WTC11 (cell line): ENCODE measurements around the gene COL1A1. TPM values are rescaled to one million over a fixed set of nuclear protein-coding genes. Genes with fewer than 3 reads are reported as not detected.

Experiments
- ATAC-seq: fragments of 200-7000 bp; cut with Tn5 transposase; 2 replicates; pipeline ENCODE4 v1.10.0; 2021; ENCODE audit warnings: mild to moderate bottlenecking, moderate library complexity
- CTCF ChIA-PET: fragments of 300-600 bp; sonication (Branson Sonifier 250); formaldehyde crosslinking; loops from one replicate; lab custom pipeline; 2021; ENCODE audit warnings: antibody characterized with exemption; lab: Charles Lee
- POLR2A ChIA-PET: fragments of 350-600 bp; sonication (Branson Sonifier 250); formaldehyde crosslinking; loops from one replicate; lab custom pipeline; 2021; ENCODE audit warnings: antibody characterized with exemption; lab: Charles Lee
- DNase-seq: peaks from one replicate; pipeline ENCODE4 v3.0.0; 2021; ENCODE audit warnings: low spot score
- H3K27ac Mint-ChIP-seq: 2 replicates; pipeline ENCODE4 v1.8.0; 2021; ENCODE audit warnings: mixed read lengths
- H3K27me3 Mint-ChIP-seq: 2 replicates; pipeline ENCODE4 v1.8.0; 2021; ENCODE audit warnings: low read depth, mild to moderate bottlenecking, moderate library complexity, mixed read lengths
- H3K36me3 Mint-ChIP-seq: 2 replicates; pipeline ENCODE4 v1.8.0; 2021; ENCODE audit warnings: mixed read lengths
- H3K4me1 Mint-ChIP-seq: 2 replicates; pipeline ENCODE4 v1.8.0; 2022; ENCODE audit warnings: mixed read lengths
- H3K4me3 Mint-ChIP-seq: 2 replicates; pipeline ENCODE4 v1.8.0; 2021; ENCODE audit warnings: mild to moderate bottlenecking, moderate library complexity, mixed read lengths
- H3K9me3 Mint-ChIP-seq: 2 replicates; pipeline ENCODE4 v1.8.0; 2021; ENCODE audit warnings: mixed read lengths
- EMX1 ChIP-seq: fragments of 250-450 bp; sonication (Bioruptor Pico); IDR thresholded peaks from 2 replicates; pipeline ENCODE4 v1.8.0; 2021; ENCODE audit warnings: mild to moderate bottlenecking
- ESRRA ChIP-seq: sonication (generic); formaldehyde crosslinking; IDR thresholded peaks from 2 replicates; pipeline ENCODE4 v1.8.1; 2022; ENCODE audit warnings: mild to moderate bottlenecking, missing genetic modification reagents, borderline replicate concordance
- JAZF1 ChIP-seq: fragments of 250-450 bp; sonication (Bioruptor Pico); IDR thresholded peaks from 2 replicates; pipeline ENCODE4 v1.9.0; 2021; ENCODE audit warnings: moderate library complexity, mild to moderate bottlenecking, inconsistent platforms
- OVOL2 ChIP-seq: fragments of 250-450 bp; sonication (Bioruptor Pico); IDR thresholded peaks from 2 replicates; pipeline ENCODE4 v1.9.0; 2021; ENCODE audit warnings: mild to moderate bottlenecking, borderline replicate concordance
- PRRX2 ChIP-seq: fragments of 250-450 bp; sonication (Bioruptor Pico); IDR thresholded peaks from 2 replicates; pipeline ENCODE4 v1.8.0; 2021; ENCODE audit warnings: mild to moderate bottlenecking
- SMAD3 ChIP-seq: sonication (generic); formaldehyde crosslinking; IDR thresholded peaks from 2 replicates; pipeline ENCODE4 v1.8.0; 2022; ENCODE audit warnings: missing genetic modification reagents, mild to moderate bottlenecking, borderline replicate concordance
- TEAD1 ChIP-seq: sonication (generic); formaldehyde crosslinking; IDR thresholded peaks from 2 replicates; pipeline ENCODE4 v1.8.0; 2022; ENCODE audit warnings: mild to moderate bottlenecking, missing genetic modification reagents
- ZNF121 ChIP-seq: sonication (generic); formaldehyde crosslinking; IDR thresholded peaks from 2 replicates; pipeline ENCODE4 v1.8.0; 2023; ENCODE audit warnings: missing genetic modification reagents
- ZNF263 ChIP-seq: sonication (generic); formaldehyde crosslinking; IDR thresholded peaks from 2 replicates; pipeline ENCODE4 v1.8.1; 2022; ENCODE audit warnings: low read depth, mild to moderate bottlenecking, moderate library complexity, missing genetic modification reagents
- ZNF396 ChIP-seq: fragments of 250-450 bp; sonication (Bioruptor Pico); IDR thresholded peaks from 2 replicates; pipeline ENCODE4 v1.8.0; 2021; ENCODE audit warnings: mild to moderate bottlenecking, moderate library complexity, borderline replicate concordance
- ZNF423 ChIP-seq: fragments of 250-450 bp; sonication (Bioruptor Pico); IDR thresholded peaks from 2 replicates; pipeline ENCODE4 v2.1.2; 2022; ENCODE audit warnings: mild to moderate bottlenecking, moderate library complexity
- total RNA-seq: library from RNA; stranded (reverse); gene quantifications from 3 replicates; pipeline ENCODE4 v1.2.3, GENCODE V29; 2021
- TF ChIP-seq, protein P1 (sequence below): fragments of 250-450 bp; sonication (Bioruptor Pico); conservative IDR thresholded peaks from 2 replicates; pipeline ENCODE4 v1.9.0; 2021; ENCODE audit warnings: mild to moderate bottlenecking
- TF ChIP-seq, protein P2 (sequence below): sonication (generic); formaldehyde crosslinking; IDR thresholded peaks from 2 replicates; pipeline ENCODE4 v1.8.0; 2023; ENCODE audit warnings: missing genetic modification reagents, mild to moderate bottlenecking, borderline replicate concordance
- TF ChIP-seq, protein P3 (sequence below): sonication (generic); formaldehyde crosslinking; IDR thresholded peaks from 2 replicates; pipeline ENCODE4 v1.8.1; 2023; ENCODE audit warnings: mild to moderate bottlenecking, missing genetic modification reagents, borderline replicate concordance
- TF ChIP-seq, protein P4 (sequence below): fragments of 200-600 bp; IDR thresholded peaks from 2 replicates; pipeline ENCODE4 v1.8.0; 2022; ENCODE audit warnings: antibody characterized with exemption
- TF ChIP-seq, protein P5 (sequence below): fragments of 250-450 bp; sonication (Bioruptor Pico); IDR thresholded peaks from 2 replicates; pipeline ENCODE4 v1.8.0; 2021; ENCODE audit warnings: mild to moderate bottlenecking
- TF ChIP-seq, protein P6 (sequence below): sonication (generic); formaldehyde crosslinking; IDR thresholded peaks from 2 replicates; pipeline ENCODE4 v1.8.1; 2022; ENCODE audit warnings: mild to moderate bottlenecking, missing genetic modification reagents, moderate library complexity, borderline replicate concordance

COL1A1 gene
- total RNA-seq, 1 experiment from 2014 or later, result 52.1 TPM

DNA sequence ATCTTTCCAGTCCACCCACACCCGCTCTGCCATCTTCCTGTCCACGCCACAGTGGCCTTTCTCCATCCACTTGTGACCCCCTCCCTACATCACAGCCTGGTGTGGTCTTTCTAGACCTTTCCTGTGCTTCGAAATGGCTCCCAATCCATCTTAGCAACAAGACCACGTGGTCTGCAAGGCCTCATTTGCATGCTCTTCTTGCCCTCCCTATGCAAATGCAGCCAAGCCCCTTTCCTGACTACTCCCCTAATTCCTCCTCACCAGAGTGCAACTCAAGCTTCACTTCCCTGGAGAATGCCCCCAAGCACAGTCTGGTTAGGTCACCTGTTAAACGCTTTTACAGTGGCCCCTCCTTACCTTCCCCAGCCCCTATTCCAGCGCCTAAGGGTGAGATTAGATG is 57.1 kb downstream of the COL1A1 start:
- Mint-ChIP-seq H3K27ac (no peak overlapping the region), H3K4me1 (peaks cover 37% of the 10 kb centered on the region), H3K27me3 (peaks cover 12% of the 10 kb centered on the region), H3K9me3 (no peaks in the 10 kb centered on the region), H3K4me3 (no peak overlapping the region), H3K36me3 (peaks cover 38% of the 10 kb centered on the region)
- no peak for ATAC-seq
- no peak for DNase-seq
- ChIA-PET POLR2A (no interaction called here), CTCF (interaction anchor here (0.9 to 3.1 kb wide), 4 partner anchors 17 to 56 kb away, joined by 3 to 21 read pairs (median 3); no protein-coding TSS in a partner anchor)
- no peak for TF ChIP-seq JAZF1 (CRISPR knock-in tag)
- no peak for TF ChIP-seq EMX1 (CRISPR knock-in tag)
- TF ChIP-seq ZNF121 (CRISPR knock-in tag), result no peak
- no peak for TF ChIP-seq ESRRA (CRISPR knock-in tag)

DNA sequence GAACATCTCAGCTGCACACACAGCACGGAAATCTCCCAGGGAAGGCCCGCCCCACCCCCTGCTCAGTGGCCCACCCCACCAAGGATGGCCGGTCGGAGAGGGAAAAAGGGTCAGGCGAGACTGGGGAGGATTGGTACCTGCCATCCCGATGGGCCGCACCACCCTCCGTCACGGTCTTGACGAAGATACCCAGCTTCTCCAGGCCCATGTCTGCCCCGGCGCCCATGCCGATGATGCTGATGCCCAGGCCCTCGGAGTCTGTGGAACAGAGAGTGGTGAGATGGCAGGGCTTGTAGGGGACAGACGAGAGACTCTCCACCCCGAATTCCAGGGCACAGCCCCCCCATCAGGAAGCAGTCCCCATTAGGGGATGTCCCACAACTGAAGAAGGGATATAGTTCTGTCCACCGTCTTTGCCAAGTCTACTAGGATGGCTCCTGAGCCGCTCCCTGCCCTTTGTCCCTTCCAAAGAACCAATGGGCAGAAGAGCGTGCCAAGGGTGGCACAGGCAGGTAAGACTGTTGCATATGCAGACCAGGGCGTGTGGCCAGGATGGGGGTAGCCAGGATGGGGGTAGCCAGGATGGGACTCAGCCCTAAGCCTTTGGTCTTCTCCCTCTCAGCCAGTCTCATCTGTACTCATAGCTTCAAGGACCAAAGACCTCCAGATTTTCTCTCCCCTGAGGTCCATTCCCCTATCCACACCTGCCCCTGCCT is 57.8 kb downstream of the COL1A1 start:
- CTCF ChIA-PET, result interaction anchor here (1.1 to 3.1 kb wide), 3 partner anchors 18 to 49 kb away, joined by 3 to 21 read pairs (median 3); no protein-coding TSS in a partner anchor
- Mint-ChIP-seq H3K4me1 (peaks cover 34% of the 10 kb centered on the region), H3K36me3 (peaks cover 40% of the 10 kb centered on the region)
- no peak for DNase-seq
- no peak for ATAC-seq
- POLR2A ChIA-PET, result no interaction called here
- TF ChIP-seq, protein P1, sequence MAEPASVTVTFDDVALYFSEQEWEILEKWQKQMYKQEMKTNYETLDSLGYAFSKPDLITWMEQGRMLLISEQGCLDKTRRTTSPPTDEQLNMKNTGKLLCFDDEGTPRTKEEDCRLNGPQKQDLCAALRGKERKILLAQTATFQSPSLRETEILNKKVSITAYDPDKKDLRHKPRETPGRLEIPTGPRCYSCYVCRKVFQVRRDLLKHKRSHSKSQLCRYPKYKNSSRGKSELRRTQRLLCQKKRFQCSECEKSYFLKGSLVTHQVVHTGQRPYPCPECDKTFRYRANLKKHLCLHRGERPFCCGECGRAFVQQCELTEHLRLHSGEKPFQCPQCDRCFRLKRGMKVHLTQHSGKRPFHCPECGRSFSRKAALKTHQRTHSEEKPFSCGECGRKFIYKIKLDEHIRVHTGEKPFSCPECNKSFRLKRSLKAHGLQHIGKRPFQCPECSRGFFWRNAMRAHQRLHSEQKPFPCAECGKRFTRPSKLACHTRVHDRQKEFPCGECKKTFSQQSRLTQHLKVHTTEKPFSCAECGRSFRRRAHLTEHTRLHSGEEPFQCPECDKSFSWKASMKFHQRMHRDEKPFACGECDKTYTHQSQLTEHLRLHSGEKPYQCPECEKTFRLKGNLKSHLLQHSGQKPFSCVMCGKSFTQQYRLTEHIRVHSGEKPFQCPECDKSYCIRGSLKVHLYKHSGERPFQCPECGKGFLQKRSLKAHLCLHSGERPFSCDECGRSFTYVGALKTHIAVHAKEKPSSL (CRISPR knock-in tag), result no peak
- TF ChIP-seq ZNF396 (CRISPR knock-in tag) (no peak), OVOL2 (CRISPR knock-in tag) (no peak), ZNF263 (no peak), PRRX2 (CRISPR knock-in tag) (no peak)
- TF ChIP-seq, protein P2, sequence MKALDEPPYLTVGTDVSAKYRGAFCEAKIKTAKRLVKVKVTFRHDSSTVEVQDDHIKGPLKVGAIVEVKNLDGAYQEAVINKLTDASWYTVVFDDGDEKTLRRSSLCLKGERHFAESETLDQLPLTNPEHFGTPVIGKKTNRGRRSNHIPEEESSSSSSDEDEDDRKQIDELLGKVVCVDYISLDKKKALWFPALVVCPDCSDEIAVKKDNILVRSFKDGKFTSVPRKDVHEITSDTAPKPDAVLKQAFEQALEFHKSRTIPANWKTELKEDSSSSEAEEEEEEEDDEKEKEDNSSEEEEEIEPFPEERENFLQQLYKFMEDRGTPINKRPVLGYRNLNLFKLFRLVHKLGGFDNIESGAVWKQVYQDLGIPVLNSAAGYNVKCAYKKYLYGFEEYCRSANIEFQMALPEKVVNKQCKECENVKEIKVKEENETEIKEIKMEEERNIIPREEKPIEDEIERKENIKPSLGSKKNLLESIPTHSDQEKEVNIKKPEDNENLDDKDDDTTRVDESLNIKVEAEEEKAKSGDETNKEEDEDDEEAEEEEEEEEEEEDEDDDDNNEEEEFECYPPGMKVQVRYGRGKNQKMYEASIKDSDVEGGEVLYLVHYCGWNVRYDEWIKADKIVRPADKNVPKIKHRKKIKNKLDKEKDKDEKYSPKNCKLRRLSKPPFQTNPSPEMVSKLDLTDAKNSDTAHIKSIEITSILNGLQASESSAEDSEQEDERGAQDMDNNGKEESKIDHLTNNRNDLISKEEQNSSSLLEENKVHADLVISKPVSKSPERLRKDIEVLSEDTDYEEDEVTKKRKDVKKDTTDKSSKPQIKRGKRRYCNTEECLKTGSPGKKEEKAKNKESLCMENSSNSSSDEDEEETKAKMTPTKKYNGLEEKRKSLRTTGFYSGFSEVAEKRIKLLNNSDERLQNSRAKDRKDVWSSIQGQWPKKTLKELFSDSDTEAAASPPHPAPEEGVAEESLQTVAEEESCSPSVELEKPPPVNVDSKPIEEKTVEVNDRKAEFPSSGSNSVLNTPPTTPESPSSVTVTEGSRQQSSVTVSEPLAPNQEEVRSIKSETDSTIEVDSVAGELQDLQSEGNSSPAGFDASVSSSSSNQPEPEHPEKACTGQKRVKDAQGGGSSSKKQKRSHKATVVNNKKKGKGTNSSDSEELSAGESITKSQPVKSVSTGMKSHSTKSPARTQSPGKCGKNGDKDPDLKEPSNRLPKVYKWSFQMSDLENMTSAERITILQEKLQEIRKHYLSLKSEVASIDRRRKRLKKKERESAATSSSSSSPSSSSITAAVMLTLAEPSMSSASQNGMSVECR, result no peak
- TF ChIP-seq, all 79 proteins: peak for 0
- H3K27ac Mint-ChIP-seq, result no peak overlapping the region
- peaks cover 7% of the 10 kb centered on the region for H3K27me3 Mint-ChIP-seq
- H3K4me3 Mint-ChIP-seq, result no peak overlapping the region
- H3K9me3 Mint-ChIP-seq, result no peaks in the 10 kb centered on the region

DNA sequence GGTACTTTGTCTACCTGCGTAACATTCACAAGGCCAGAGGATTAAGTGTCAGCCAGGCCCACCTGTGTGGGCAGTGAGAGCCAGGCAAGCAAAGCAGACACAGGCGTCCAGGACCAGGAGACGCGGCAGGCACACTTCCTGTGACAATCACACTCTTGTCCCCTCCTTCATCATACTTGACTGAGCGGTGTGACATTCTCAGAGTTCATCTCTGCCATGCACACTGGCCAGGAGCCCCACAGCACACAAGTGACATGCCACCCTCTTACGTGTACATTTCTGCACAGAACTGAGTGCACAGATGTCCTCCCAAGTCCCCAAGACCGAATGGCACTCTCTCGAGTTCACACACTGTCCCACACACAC is 59.7 kb downstream of the COL1A1 start:
- Mint-ChIP-seq H3K27me3 (no peaks in the 10 kb centered on the region), H3K36me3 (peaks cover 52% of the 10 kb centered on the region), H3K4me1 (peaks cover 18% of the 10 kb centered on the region), H3K27ac (no peak overlapping the region), H3K4me3 (no peak overlapping the region), H3K9me3 (no peaks in the 10 kb centered on the region)
- ATAC-seq (no peak), DNase-seq (no peak)
- CTCF ChIA-PET, result interaction anchor here (1.0 to 4.6 kb wide), 3 partner anchors 9 to 26 kb away, joined by 4 to 52 read pairs (median 35); partner anchors contain the start of genes PPP1R9B and SGCA
- POLR2A ChIA-PET, result no interaction called here
- TF ChIP-seq ZNF423 (CRISPR knock-in tag) (no peak), TEAD1 (CRISPR knock-in tag) (no peak), SMAD3 (CRISPR knock-in tag) (no peak)
- TF ChIP-seq, protein P3, sequence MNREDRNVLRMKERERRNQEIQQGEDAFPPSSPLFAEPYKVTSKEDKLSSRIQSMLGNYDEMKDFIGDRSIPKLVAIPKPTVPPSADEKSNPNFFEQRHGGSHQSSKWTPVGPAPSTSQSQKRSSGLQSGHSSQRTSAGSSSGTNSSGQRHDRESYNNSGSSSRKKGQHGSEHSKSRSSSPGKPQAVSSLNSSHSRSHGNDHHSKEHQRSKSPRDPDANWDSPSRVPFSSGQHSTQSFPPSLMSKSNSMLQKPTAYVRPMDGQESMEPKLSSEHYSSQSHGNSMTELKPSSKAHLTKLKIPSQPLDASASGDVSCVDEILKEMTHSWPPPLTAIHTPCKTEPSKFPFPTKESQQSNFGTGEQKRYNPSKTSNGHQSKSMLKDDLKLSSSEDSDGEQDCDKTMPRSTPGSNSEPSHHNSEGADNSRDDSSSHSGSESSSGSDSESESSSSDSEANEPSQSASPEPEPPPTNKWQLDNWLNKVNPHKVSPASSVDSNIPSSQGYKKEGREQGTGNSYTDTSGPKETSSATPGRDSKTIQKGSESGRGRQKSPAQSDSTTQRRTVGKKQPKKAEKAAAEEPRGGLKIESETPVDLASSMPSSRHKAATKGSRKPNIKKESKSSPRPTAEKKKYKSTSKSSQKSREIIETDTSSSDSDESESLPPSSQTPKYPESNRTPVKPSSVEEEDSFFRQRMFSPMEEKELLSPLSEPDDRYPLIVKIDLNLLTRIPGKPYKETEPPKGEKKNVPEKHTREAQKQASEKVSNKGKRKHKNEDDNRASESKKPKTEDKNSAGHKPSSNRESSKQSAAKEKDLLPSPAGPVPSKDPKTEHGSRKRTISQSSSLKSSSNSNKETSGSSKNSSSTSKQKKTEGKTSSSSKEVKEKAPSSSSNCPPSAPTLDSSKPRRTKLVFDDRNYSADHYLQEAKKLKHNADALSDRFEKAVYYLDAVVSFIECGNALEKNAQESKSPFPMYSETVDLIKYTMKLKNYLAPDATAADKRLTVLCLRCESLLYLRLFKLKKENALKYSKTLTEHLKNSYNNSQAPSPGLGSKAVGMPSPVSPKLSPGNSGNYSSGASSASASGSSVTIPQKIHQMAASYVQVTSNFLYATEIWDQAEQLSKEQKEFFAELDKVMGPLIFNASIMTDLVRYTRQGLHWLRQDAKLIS (CRISPR knock-in tag), result no peak
- TF ChIP-seq, protein P4, sequence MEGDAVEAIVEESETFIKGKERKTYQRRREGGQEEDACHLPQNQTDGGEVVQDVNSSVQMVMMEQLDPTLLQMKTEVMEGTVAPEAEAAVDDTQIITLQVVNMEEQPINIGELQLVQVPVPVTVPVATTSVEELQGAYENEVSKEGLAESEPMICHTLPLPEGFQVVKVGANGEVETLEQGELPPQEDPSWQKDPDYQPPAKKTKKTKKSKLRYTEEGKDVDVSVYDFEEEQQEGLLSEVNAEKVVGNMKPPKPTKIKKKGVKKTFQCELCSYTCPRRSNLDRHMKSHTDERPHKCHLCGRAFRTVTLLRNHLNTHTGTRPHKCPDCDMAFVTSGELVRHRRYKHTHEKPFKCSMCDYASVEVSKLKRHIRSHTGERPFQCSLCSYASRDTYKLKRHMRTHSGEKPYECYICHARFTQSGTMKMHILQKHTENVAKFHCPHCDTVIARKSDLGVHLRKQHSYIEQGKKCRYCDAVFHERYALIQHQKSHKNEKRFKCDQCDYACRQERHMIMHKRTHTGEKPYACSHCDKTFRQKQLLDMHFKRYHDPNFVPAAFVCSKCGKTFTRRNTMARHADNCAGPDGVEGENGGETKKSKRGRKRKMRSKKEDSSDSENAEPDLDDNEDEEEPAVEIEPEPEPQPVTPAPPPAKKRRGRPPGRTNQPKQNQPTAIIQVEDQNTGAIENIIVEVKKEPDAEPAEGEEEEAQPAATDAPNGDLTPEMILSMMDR, result no peak
- TF ChIP-seq, protein P5, sequence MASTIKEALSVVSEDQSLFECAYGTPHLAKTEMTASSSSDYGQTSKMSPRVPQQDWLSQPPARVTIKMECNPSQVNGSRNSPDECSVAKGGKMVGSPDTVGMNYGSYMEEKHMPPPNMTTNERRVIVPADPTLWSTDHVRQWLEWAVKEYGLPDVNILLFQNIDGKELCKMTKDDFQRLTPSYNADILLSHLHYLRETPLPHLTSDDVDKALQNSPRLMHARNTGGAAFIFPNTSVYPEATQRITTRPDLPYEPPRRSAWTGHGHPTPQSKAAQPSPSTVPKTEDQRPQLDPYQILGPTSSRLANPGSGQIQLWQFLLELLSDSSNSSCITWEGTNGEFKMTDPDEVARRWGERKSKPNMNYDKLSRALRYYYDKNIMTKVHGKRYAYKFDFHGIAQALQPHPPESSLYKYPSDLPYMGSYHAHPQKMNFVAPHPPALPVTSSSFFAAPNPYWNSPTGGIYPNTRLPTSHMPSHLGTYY (CRISPR knock-in tag), result no peak
- TF ChIP-seq, protein P6, sequence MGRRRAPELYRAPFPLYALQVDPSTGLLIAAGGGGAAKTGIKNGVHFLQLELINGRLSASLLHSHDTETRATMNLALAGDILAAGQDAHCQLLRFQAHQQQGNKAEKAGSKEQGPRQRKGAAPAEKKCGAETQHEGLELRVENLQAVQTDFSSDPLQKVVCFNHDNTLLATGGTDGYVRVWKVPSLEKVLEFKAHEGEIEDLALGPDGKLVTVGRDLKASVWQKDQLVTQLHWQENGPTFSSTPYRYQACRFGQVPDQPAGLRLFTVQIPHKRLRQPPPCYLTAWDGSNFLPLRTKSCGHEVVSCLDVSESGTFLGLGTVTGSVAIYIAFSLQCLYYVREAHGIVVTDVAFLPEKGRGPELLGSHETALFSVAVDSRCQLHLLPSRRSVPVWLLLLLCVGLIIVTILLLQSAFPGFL (CRISPR knock-in tag), result no peak
